Activated CD4-positive, alpha-beta T cell treated with anti-CD3 and anti-CD28 coated beads for 24 hours (primary cell): Measurements from ENCODE around the gene OR7C2.

ENCODE experiments used
- DNase-seq, 2 donors: peaks; one replicate each; pipeline ENCODE4 v3.0.0-alpha.2; 2020; ENCODE audit warnings: low read depth in 2 of 2

Gene OR7C2

GRCh38 chr19:14979476-14980255 is 38.4 kb downstream of the OR7C2 start, which contains the start of gene SLC1A6:
TSS of gene SLC1A6 (minus strand) at chr19:14979864. CDS start at chr19:14972910, 6,954 bp downstream.
- no peak for DNase-seq

DNA sequence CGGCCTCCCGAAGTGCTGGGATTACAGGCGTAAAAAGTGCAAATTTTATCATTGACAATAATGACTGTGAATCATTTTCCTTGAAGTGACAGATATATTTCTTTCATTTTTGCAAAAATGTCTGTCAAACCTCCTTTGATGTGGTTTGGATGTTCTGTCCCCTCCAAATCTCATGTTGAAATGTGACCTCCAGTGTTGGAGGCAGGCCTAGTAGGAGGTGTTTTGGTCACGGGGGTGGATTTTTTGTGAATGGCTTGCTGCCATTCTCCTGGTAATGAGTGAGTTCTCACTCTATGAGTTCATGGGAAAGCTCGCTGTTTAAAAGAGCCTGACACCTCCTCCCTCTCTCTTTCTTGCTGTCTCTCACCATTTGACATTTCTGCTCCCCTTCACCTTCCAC is 43.8 kb downstream of the OR7C2 start:
- DNase-seq = no peak
